HG03432 (cell line): ENCODE measurements around the gene GLOD5.
A peak's percentile ranks its signal among the peaks of the same experiment; 100 is the strongest.
"Not testable (repeated sequence)": the region's sequence is repeated elsewhere in the genome, so short reads cannot be mapped to it uniquely, and the experiment has no call there.

Experiments used
- ATAC-seq: cut with Tn5 transposase; IDR thresholded peaks from one replicate; pipeline ENCODE4 v1.9.1; 2021; ENCODE audit warnings: mild to moderate bottlenecking, moderate library complexity; ENCODE audit not compliant: unreplicated experiment

GLOD5 gene

GRCh38 chrX:48792219-48792618 is 30.7 kb downstream of the GLOD5 start:
- no peak for ATAC-seq

DNA sequence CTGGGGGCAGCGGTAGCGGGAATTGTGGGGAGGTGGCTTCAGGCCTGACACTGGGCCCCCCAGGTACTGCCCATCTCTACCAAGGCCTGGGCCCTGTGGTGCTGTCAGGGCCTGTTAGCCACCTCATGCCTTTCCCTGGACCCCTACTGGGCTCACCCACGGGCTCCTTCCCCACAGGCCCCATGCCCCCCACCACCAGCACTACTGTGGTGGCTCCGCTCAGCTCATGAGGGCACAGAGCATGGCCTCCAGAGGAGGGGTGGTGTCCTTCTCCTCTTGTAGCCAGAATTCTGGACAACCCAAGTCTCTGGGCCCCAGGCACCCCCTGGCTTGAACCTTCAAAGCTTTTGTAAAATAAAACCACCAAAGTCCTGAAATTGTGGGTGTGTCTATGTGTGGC is 32.4 kb downstream of the GLOD5 start:
- no peak for ATAC-seq

DNA sequence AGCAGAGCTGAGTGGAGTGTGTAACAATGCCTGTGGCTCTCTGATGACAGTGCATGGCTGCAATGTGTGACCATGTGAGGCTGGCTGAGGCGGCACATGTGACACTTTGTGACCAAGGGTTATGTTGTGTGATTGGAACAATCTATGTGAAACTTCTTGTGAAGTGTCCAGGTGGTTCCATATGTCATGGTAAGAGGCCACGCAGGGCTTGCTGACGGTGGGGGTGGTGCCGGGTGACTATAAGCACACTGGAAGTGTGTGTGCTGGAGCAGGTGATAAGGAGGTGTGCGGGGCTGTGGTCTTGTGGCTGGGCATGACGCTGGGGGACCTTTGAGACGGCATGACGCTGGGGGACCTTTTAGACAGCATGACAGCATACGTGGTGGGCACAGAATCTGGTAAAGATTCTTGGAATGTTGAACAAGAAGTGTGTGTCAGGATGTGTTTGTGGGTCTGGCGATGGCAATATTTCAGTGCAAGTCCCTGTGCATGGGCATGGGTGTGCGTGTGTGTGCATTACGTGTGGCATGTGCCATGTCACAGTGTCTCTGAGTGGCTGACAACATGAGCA is 32.9 kb downstream of the GLOD5 start:
- no peak for ATAC-seq

- no peak for ATAC-seq
These were observed 33.5 kb downstream of the GLOD5 start for GRCh38 chrX:48794911-48795515.

- ATAC-seq = no peak
These were observed 36.8 kb downstream of the GLOD5 start for GRCh38 chrX:48798318-48798717.

GRCh38 chrX:48800574-48801279 is 39.2 kb downstream of the GLOD5 start:
- ATAC-seq = no peak

GRCh38 chrX:48801280-48802088 is 39.9 kb downstream of the GLOD5 start, which contains the start of gene HDAC6:
HDAC6 (plus strand) TSS chrX:48802067; CDS start chrX:48802693, 626 bp downstream.
- ATAC-seq = peak; percentile 91

- ATAC-seq = peak; percentile 44
These were observed 40.8 kb downstream of the GLOD5 start for GRCh38 chrX:48802089-48802904.

DNA sequence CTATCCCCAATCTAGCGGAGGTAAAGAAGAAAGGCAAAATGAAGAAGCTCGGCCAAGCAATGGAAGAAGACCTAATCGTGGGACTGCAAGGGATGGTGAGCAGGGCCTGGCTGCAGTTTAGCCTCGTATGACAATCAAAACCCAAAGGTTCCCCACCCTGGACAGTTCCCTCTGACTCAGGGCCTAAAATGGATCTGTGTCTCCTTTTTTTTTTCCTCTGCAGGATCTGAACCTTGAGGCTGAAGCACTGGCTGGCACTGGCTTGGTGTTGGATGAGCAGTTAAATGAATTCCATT is 41.3 kb downstream of the GLOD5 start:
- ATAC-seq = no peak

GRCh38 chrX:48806081-48806480 is 44.5 kb downstream of the GLOD5 start:
- no peak for ATAC-seq

GRCh38 chrX:48813644-48814043 is 52.1 kb downstream of the GLOD5 start:
- ATAC-seq = no peak

GRCh38 chrX:48814722-48815121 is 53.2 kb downstream of the GLOD5 start:
- ATAC-seq = no peak

- ATAC-seq = no peak
These were observed 53.7 kb downstream of the GLOD5 start for GRCh38 chrX:48815266-48815665.

DNA sequence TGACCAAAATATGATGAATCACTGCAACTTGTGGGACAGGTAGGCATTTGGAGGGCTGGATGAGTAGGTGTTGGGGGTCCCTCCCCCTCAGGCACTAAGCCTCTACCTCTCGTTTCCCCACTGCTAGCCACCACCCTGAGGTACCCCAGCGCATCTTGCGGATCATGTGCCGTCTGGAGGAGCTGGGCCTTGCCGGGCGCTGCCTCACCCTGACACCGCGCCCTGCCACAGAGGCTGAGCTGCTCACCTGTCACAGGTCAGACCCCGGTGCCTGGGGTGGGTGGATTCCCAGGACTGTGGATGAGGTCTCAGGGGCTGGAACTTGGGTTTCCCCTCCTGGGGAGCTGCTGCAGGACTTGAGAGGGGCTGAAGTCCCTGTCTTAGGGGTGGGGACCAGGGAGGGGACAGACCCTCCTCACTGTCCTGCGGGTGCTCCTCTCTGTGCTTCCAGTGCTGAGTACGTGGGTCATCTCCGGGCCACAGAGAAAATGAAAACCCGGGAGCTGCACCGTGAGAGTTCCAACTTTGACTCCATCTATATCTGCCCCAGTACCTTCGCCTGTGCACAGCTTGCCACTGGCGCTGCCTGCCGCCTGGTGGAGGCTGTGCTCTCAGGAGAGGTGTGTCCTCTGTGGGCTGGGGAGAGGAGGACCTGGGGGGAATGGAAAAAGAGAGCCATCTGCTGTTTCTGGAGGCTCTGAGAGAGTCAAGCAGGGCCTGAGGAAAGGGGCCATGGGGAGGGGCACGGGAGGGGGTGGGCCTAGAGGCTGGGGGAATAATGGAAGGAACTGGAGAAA is 54.7 kb downstream of the GLOD5 start:
- ATAC-seq = no peak

- ATAC-seq = no peak
These were observed 56.6 kb downstream of the GLOD5 start for GRCh38 chrX:48818098-48818497.

DNA sequence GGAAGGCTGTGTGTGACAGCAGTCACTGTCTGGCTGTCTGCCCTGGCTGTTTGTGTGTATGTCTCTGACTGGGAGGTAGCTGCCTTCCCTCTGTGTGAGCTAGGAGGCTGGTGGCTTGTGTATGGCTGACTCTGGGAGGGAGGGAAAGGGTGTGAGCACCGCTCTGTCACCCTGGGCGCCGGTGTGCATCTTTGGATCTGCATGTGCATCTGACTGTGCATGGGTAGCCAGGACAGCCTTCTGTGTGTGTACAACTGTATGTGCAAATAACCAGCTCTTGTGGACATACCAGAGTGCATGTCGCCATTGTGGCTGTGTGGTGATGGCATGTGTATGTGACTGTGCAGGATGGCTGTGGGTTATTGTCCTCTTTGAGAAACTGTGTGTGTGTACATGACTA is 57.3 kb downstream of the GLOD5 start:
- ATAC-seq = no peak

DNA sequence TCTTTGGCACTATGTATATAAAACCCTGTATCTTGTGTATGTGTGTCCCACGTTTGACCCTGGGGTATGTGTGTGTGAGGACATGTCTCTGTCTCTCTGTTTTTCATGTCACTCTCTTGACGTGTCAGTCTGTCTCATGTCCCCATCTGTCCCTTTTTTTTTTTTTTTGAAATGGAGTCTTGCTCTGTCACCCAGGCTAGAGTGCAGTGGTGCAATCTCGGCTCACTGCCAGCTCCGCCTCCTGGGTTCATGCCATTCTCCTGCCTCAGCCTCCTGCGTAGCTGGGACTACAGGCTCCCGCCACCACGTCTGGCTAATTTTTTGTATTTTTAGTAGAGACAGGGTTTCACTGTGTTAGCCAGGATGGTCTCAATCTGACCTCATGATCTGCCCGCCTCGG is 57.8 kb downstream of the GLOD5 start:
- not testable (repeated sequence) for ATAC-seq

- ATAC-seq = no peak
These were observed 61.5 kb downstream of the GLOD5 start for GRCh38 chrX:48823053-48823452.
